ENCODE results near the gene ELAC2. TPM values are rescaled to one million over a fixed set of nuclear protein-coding genes. Genes with fewer than 3 reads are reported as not detected.

ELAC2 gene
- polyA plus RNA-seq, 1 donor from 2014 or later = 34.6 TPM

GRCh38 chr17:13030056-13030455, 12.2 kb upstream of the ELAC2 start:
- H3K4me2 ChIP-seq (ENCODE audit: low read length) = no peak overlapping the region
- H4K20me1 ChIP-seq (ENCODE audit: insufficient read depth) = no peaks in the 10 kb centered on the region
- H3K27ac ChIP-seq (ENCODE audit: low read length) = no peak overlapping the region
- no peak overlapping the region for H2AFZ ChIP-seq (ENCODE audit: low read depth, low read length)
- no peaks in the 10 kb centered on the region for H3K79me2 ChIP-seq (replicated peaks; ENCODE audit: insufficient read depth, low read length)
- H3F3A ChIP-seq (ENCODE audit: insufficient read depth, low read length, poor library complexity, severe bottlenecking) = no peaks in the 10 kb centered on the region
- no peaks in the 10 kb centered on the region for H3K36me3 ChIP-seq (ENCODE audit: insufficient read depth, low read length)
- no peak overlapping the region for H3K4me3 ChIP-seq (ENCODE audit: low read length)
- H3K9me3 ChIP-seq (ENCODE audit: low read length) = no peaks in the 10 kb centered on the region
- H3K9ac ChIP-seq (ENCODE audit: low read length) = no peak overlapping the region
- no peaks in the 10 kb centered on the region for H3K27me3 ChIP-seq (ENCODE audit: insufficient read depth, low read depth, low read length)
- TF ChIP-seq MXI1 (conservative IDR thresholded peaks at IDR 0.05; ENCODE audit: poor library complexity, severe bottlenecking) (no peak), RAD21 (conservative IDR thresholded peaks at IDR 0.05) (no peak), REST (IDR thresholded peaks at IDR 0.05; ENCODE audit: borderline replicate concordance) (no peak), POLR2AphosphoS5 (IDR thresholded peaks at IDR 0.05) (no peak)
- H3K9me2 ChIP-seq (ENCODE audit: insufficient read depth, low read length) = no peaks in the 10 kb centered on the region

- H2AFZ ChIP-seq (ENCODE audit: low read depth, low read length) = no peak overlapping the region
These were observed 11.5 kb upstream of the ELAC2 start for GRCh38 chr17:13029340-13029739.

GRCh38 chr17:13027246-13027645, 9.4 kb upstream of the ELAC2 start:
- Histone ChIP-seq H3F3A (ENCODE audit: insufficient read depth, low read length, poor library complexity, severe bottlenecking) (no peaks in the 10 kb centered on the region), H4K20me1 (ENCODE audit: insufficient read depth) (no peaks in the 10 kb centered on the region), H3K9ac (ENCODE audit: low read length) (no peak overlapping the region), H3K27ac (ENCODE audit: low read length) (no peak overlapping the region), H3K9me2 (ENCODE audit: insufficient read depth, low read length) (no peaks in the 10 kb centered on the region), H3K36me3 (ENCODE audit: insufficient read depth, low read length) (no peaks in the 10 kb centered on the region), H2AFZ (ENCODE audit: low read depth, low read length) (no peak overlapping the region), H3K4me2 (ENCODE audit: low read length) (no peak overlapping the region), H3K27me3 (ENCODE audit: insufficient read depth, low read depth, low read length) (no peaks in the 10 kb centered on the region), H3K79me2 (replicated peaks; ENCODE audit: insufficient read depth, low read length) (no peaks in the 10 kb centered on the region), H3K4me3 (ENCODE audit: low read length) (no peak overlapping the region), H3K9me3 (ENCODE audit: low read length) (no peaks in the 10 kb centered on the region)
- TF ChIP-seq RAD21 (conservative IDR thresholded peaks at IDR 0.05) (no peak), POLR2AphosphoS5 (IDR thresholded peaks at IDR 0.05) (no peak), MXI1 (conservative IDR thresholded peaks at IDR 0.05; ENCODE audit: poor library complexity, severe bottlenecking) (no peak), REST (IDR thresholded peaks at IDR 0.05; ENCODE audit: borderline replicate concordance) (no peak), EZH2 (IDR thresholded peaks at IDR 0.05; ENCODE audit: borderline replicate concordance, insufficient read depth, low read length, poor library complexity, severe bottlenecking) (no peak), SMC3 (conservative IDR thresholded peaks at IDR 0.05; ENCODE audit: poor library complexity) (no peak), EP300 (conservative IDR thresholded peaks at IDR 0.05; ENCODE audit: poor library complexity, severe bottlenecking) (no peak), TAF1 (IDR thresholded peaks at IDR 0.05; ENCODE audit: low read depth) (no peak)

More at GRCh38 chr17:13029340-13029739, 11.5 kb upstream of the ELAC2 start:
- Histone ChIP-seq H3K27ac (ENCODE audit: low read length) (no peak overlapping the region), H3K79me2 (replicated peaks; ENCODE audit: insufficient read depth, low read length) (no peaks in the 10 kb centered on the region), H4K20me1 (ENCODE audit: insufficient read depth) (no peaks in the 10 kb centered on the region), H3K9me2 (ENCODE audit: insufficient read depth, low read length) (no peaks in the 10 kb centered on the region), H3K9me3 (ENCODE audit: low read length) (no peaks in the 10 kb centered on the region), H3F3A (ENCODE audit: insufficient read depth, low read length, poor library complexity, severe bottlenecking) (no peaks in the 10 kb centered on the region), H3K4me3 (ENCODE audit: low read length) (no peak overlapping the region), H3K36me3 (ENCODE audit: insufficient read depth, low read length) (no peaks in the 10 kb centered on the region), H3K4me2 (ENCODE audit: low read length) (no peak overlapping the region), H3K9ac (ENCODE audit: low read length) (no peak overlapping the region), H3K27me3 (ENCODE audit: insufficient read depth, low read depth, low read length) (no peaks in the 10 kb centered on the region)
- no peak for TF ChIP-seq CTCF (IDR thresholded peaks at IDR 0.05; ENCODE audit: poor library complexity, severe bottlenecking)
- no peak for TF ChIP-seq MXI1 (conservative IDR thresholded peaks at IDR 0.05; ENCODE audit: poor library complexity, severe bottlenecking)
- no peak for TF ChIP-seq SMC3 (conservative IDR thresholded peaks at IDR 0.05; ENCODE audit: poor library complexity)
- TF ChIP-seq RAD21 (conservative IDR thresholded peaks at IDR 0.05) = no peak
- no peak for TF ChIP-seq POLR2AphosphoS5 (IDR thresholded peaks at IDR 0.05)
- TF ChIP-seq EP300 (conservative IDR thresholded peaks at IDR 0.05; ENCODE audit: poor library complexity, severe bottlenecking) = no peak
